ENCODE results near the gene XIRP1. TPM values are rescaled to one million over a fixed set of nuclear protein-coding genes. Genes with fewer than 3 reads are reported as not detected.

XIRP1 gene
- total RNA-seq, 1 experiment from 2014 or later: not detected

GRCh38 chr3:39156421-39156820 lies 36.0 kb downstream of the XIRP1 start:
- RAD21 ChIA-PET (ENCODE audit: low non-redundant PET in 1 of 2, low total read pairs in 2 of 2, uncharacterized antibody in 2 of 2, unreplicated experiment in 2 of 2): no interaction called here
- POLR2A ChIA-PET: no interaction called here
- H2AFZ ChIP-seq (ENCODE audit: low read depth, low read length, poor library complexity, severe bottlenecking): no peak overlapping the region

GRCh38 chr3:39154280-39155021 lies 37.9 kb downstream of the XIRP1 start:
- H3K4me2 ChIP-seq (ENCODE audit: low read length): peak overlapping the region; percentile 81
- ATAC-seq (peak; percentile 60), DNase-seq (ENCODE audit: low read depth, low spot score) (peak; percentile 74)
- intact Hi-C loops (cut with micrococcal nuclease): no loop called here
- H4K20me1 ChIP-seq (ENCODE audit: insufficient read depth): peaks cover 22% of the 10 kb centered on the region; the same call in 1 of the 2 replicates
- no peak overlapping the region for H2AFZ ChIP-seq (ENCODE audit: low read depth, low read length, poor library complexity, severe bottlenecking)
- peak overlapping the region; percentile 60 to 79 for H3K4me3 ChIP-seq (replicated peaks in 1 of 2; ENCODE audit: low read depth in 1 of 2, low read length in 2 of 2)
- H3K9me3 ChIP-seq (ENCODE audit: control insufficient read depth in 1 of 2, insufficient read depth in 1 of 2, low read depth in 1 of 2, low read length in 2 of 2): no peaks in the 10 kb centered on the region
- TF ChIP-seq POLR2AphosphoS5 (IDR thresholded peaks at IDR 0.05; ENCODE audit: low read depth, low read length) (peak; percentile 81), RAD21 (IDR thresholded peaks at IDR 0.05; ENCODE audit: low read depth) (no peak), YY1 (IDR thresholded peaks at IDR 0.05; ENCODE audit: extremely low read depth, insufficient replicate concordance, low read depth, low read length) (peak; percentile 54), EZH2 (IDR thresholded peaks at IDR 0.05) (no peak), ZNF274 (IDR thresholded peaks at IDR 0.05; ENCODE audit: low read depth, low read length) (no peak), ATF3 (IDR thresholded peaks at IDR 0.05) (no peak), POLR2A (IDR thresholded peaks at IDR 0.05; ENCODE audit: borderline replicate concordance, extremely low read depth, insufficient read depth, insufficient read length) (peak; percentile 33), ELF1 (IDR thresholded peaks at IDR 0.05; ENCODE audit: borderline replicate concordance, low read depth) (no peak), ZFX (IDR thresholded peaks at IDR 0.05) (0 out of 2 replicates have a peak, but pooled peaks have one; percentile 13), JUND (IDR thresholded peaks at IDR 0.05) (no peak), CBX3 (IDR thresholded peaks at IDR 0.05; ENCODE audit: low read depth) (no peak)
- peaks cover 39 to 45% of the 10 kb centered on the region in 2 experiments for H3K4me1 ChIP-seq (ENCODE audit: control insufficient read depth in 1 of 2, insufficient read depth in 2 of 2, low read length in 2 of 2)
- POLR2A ChIA-PET: no interaction called here
- peaks cover 31% of the 10 kb centered on the region for H3K79me2 ChIP-seq (ENCODE audit: insufficient read depth, low read length)
- TSS peak; percentile 65 for BruUV-seq (replicated peaks)
- H3K27ac ChIP-seq (ENCODE audit: low read depth, low read length): peak overlapping the region; percentile 82
- H3K36me3 ChIP-seq (ENCODE audit: control insufficient read depth in 1 of 2, insufficient read depth in 2 of 2, low read length in 2 of 2): 0 out of 4 replicates have a peak, but pooled peaks cover 0 to 2% of the 10 kb centered on the region in 2 experiments
- RAD21 ChIA-PET (ENCODE audit: low non-redundant PET in 1 of 2, low total read pairs in 2 of 2, uncharacterized antibody in 2 of 2, unreplicated experiment in 2 of 2): no interaction called here
- H3K27me3 ChIP-seq (ENCODE audit: insufficient read depth, low read length): no peaks in the 10 kb centered on the region
- CTCF ChIA-PET: no interaction called here
- peak overlapping the region; percentile 86 for H3K9ac ChIP-seq (ENCODE audit: low read length)
- no peaks in the 10 kb centered on the region for H3K9me2 ChIP-seq (ENCODE audit: insufficient read depth)

More at GRCh38 chr3:39156421-39156820, 36.0 kb downstream of the XIRP1 start:
- Histone ChIP-seq H3K4me3 (replicated peaks in 1 of 2; ENCODE audit: low read depth in 1 of 2, low read length in 2 of 2) (no peak overlapping the region), H3K9ac (ENCODE audit: low read length) (no peak overlapping the region), H3K4me1 (ENCODE audit: control insufficient read depth in 1 of 2, insufficient read depth in 2 of 2, low read length in 2 of 2) (peaks cover 20 to 26% of the 10 kb centered on the region in 2 experiments), H3K9me3 (ENCODE audit: control insufficient read depth in 1 of 2, insufficient read depth in 1 of 2, low read depth in 1 of 2, low read length in 2 of 2) (no peaks in the 10 kb centered on the region), H3K79me2 (ENCODE audit: insufficient read depth, low read length) (peaks cover 12% of the 10 kb centered on the region), H3K27ac (ENCODE audit: low read depth, low read length) (no peak overlapping the region), H3K36me3 (ENCODE audit: control insufficient read depth in 1 of 2, insufficient read depth in 2 of 2, low read length in 2 of 2) (no peaks in the 10 kb centered on the region), H3K4me2 (ENCODE audit: low read length) (no peak overlapping the region), H4K20me1 (ENCODE audit: insufficient read depth) (peaks cover 4% of the 10 kb centered on the region; the same call in 1 of the 2 replicates), H3K27me3 (ENCODE audit: insufficient read depth, low read length) (no peaks in the 10 kb centered on the region), H3K9me2 (ENCODE audit: insufficient read depth) (no peaks in the 10 kb centered on the region)
- ATAC-seq (no peak), DNase-seq (ENCODE audit: low read depth, low spot score) (no peak)
- CTCF ChIA-PET: no interaction called here
- intact Hi-C loops (cut with micrococcal nuclease): no loop called here
- no TSS peak for BruUV-seq (replicated peaks)
- TF ChIP-seq FOSL1 (IDR thresholded peaks at IDR 0.05; ENCODE audit: low read depth): no peak
- TF ChIP-seq TCF7L2 (IDR thresholded peaks at IDR 0.05; ENCODE audit: borderline replicate concordance, extremely low read depth, insufficient read depth, insufficient read length): no peak

Data from HCT116 (cell line).